Measurements from ENCODE around the gene JUNB. TPM values are rescaled to one million over a fixed set of nuclear protein-coding genes. Genes with fewer than 3 reads are reported as not detected.

The JUNB gene
- total RNA-seq, 1 experiment from 2014 or later = 16.4 TPM

GRCh38 chr19:12770922-12771321 lies 20.4 kb upstream of the JUNB start:
- H3K4me1 Mint-ChIP-seq (ENCODE audit: low read depth, unreplicated experiment) = peaks cover 13% of the 10 kb centered on the region
- Histone ChIP-seq H3K27me3 (replicated peaks; ENCODE audit: control insufficient read depth, insufficient read depth, low read length) (no peaks in the 10 kb centered on the region), H3K36me3 (ENCODE audit: control insufficient read depth, insufficient read depth, low read length) (no peaks in the 10 kb centered on the region; the same call in none of the 2 replicates), H3K4me1 (peaks cover 7% of the 10 kb centered on the region), H3K9me3 (no peaks in the 10 kb centered on the region), H3K4me3 (ENCODE audit: low read depth, low read length) (no peak overlapping the region)
- no peak for TF ChIP-seq CTCF (IDR thresholded peaks at IDR 0.05; ENCODE audit: insufficient read depth in 1 of 2, low read depth in 1 of 2, low read length in 1 of 2, severe bottlenecking in 1 of 2, unreplicated experiment in 1 of 2)
- peaks cover 32% of the 10 kb centered on the region for H3K36me3 Mint-ChIP-seq (ENCODE audit: insufficient read depth, unreplicated experiment)
- intact Hi-C loops (cut with micrococcal nuclease; ENCODE audit: unreplicated experiment) = no loop called here
- DNase-seq = no peak
- no peaks in the 10 kb centered on the region for H3K27me3 Mint-ChIP-seq (ENCODE audit: insufficient read depth, unreplicated experiment)
- H3K9me3 Mint-ChIP-seq (ENCODE audit: unreplicated experiment) = no peaks in the 10 kb centered on the region
- no TSS peak for BruUV-seq (replicated peaks)
- no peak overlapping the region for H3K27ac Mint-ChIP-seq (ENCODE audit: unreplicated experiment)
- POLR2A ChIA-PET = no interaction called here
- CTCF ChIA-PET = no interaction called here
- no peak overlapping the region for H3K4me3 Mint-ChIP-seq (ENCODE audit: unreplicated experiment)

- intact Hi-C loops (cut with micrococcal nuclease; ENCODE audit: unreplicated experiment) = no loop called here
- CTCF ChIA-PET = interaction anchor here (1.0 to 1.2 kb wide), 2 partner anchors 12 to 15 kb away, joined by 3 read pairs; no protein-coding TSS in a partner anchor
Observed at GRCh38 chr19:12772323-12772722, 19.0 kb upstream of the JUNB start.

GRCh38 chr19:12773571-12773970 lies 17.7 kb upstream of the JUNB start:
- Mint-ChIP-seq H3K27ac (ENCODE audit: unreplicated experiment) (no peak overlapping the region), H3K9me3 (ENCODE audit: unreplicated experiment) (no peaks in the 10 kb centered on the region), H3K27me3 (ENCODE audit: insufficient read depth, unreplicated experiment) (no peaks in the 10 kb centered on the region), H3K36me3 (ENCODE audit: insufficient read depth, unreplicated experiment) (peaks cover 33% of the 10 kb centered on the region), H3K4me3 (ENCODE audit: unreplicated experiment) (no peak overlapping the region), H3K4me1 (ENCODE audit: low read depth, unreplicated experiment) (peaks cover 13% of the 10 kb centered on the region)
- intact Hi-C loops (cut with micrococcal nuclease; ENCODE audit: unreplicated experiment) = no loop called here
- no peak for TF ChIP-seq CTCF (IDR thresholded peaks at IDR 0.05; ENCODE audit: insufficient read depth in 1 of 2, low read depth in 1 of 2, low read length in 1 of 2, severe bottlenecking in 1 of 2, unreplicated experiment in 1 of 2)
- no peaks in the 10 kb centered on the region for H3K27me3 ChIP-seq (replicated peaks; ENCODE audit: control insufficient read depth, insufficient read depth, low read length)
- H3K36me3 ChIP-seq (ENCODE audit: control insufficient read depth, insufficient read depth, low read length) = no peaks in the 10 kb centered on the region; the same call in 1 of the 2 replicates
- peaks cover 7% of the 10 kb centered on the region for H3K4me1 ChIP-seq
- DNase-seq = no peak
- BruUV-seq (replicated peaks) = no TSS peak
- no peaks in the 10 kb centered on the region for H3K9me3 ChIP-seq
- ChIA-PET CTCF (interaction anchor here (0.6 to 1.2 kb wide), 5 partner anchors 13 to 611 kb away, joined by 3 to 5 read pairs (median 3); partner anchors contain the start of gene ZNF136), POLR2A (interaction anchor here (0.6 to 1.0 kb wide), 2 partner anchors 18 to 194 kb away, joined by 3 read pairs; partner anchors contain the start of gene JUNB)
- no peak overlapping the region for H3K4me3 ChIP-seq (ENCODE audit: low read depth, low read length)

More at GRCh38 chr19:12772323-12772722, 19.0 kb upstream of the JUNB start:
- Mint-ChIP-seq H3K4me1 (ENCODE audit: low read depth, unreplicated experiment) (peaks cover 13% of the 10 kb centered on the region), H3K9me3 (ENCODE audit: unreplicated experiment) (no peaks in the 10 kb centered on the region), H3K27ac (ENCODE audit: unreplicated experiment) (no peak overlapping the region), H3K27me3 (ENCODE audit: insufficient read depth, unreplicated experiment) (no peaks in the 10 kb centered on the region), H3K4me3 (ENCODE audit: unreplicated experiment) (no peak overlapping the region), H3K36me3 (ENCODE audit: insufficient read depth, unreplicated experiment) (peaks cover 28% of the 10 kb centered on the region)
- POLR2A ChIA-PET = no interaction called here
- TF ChIP-seq CTCF (IDR thresholded peaks at IDR 0.05; ENCODE audit: insufficient read depth in 1 of 2, low read depth in 1 of 2, low read length in 1 of 2, severe bottlenecking in 1 of 2, unreplicated experiment in 1 of 2) = no peak
- Histone ChIP-seq H3K4me3 (ENCODE audit: low read depth, low read length) (no peak overlapping the region), H3K36me3 (ENCODE audit: control insufficient read depth, insufficient read depth, low read length) (no peaks in the 10 kb centered on the region; the same call in none of the 2 replicates), H3K27me3 (replicated peaks; ENCODE audit: control insufficient read depth, insufficient read depth, low read length) (no peaks in the 10 kb centered on the region), H3K9me3 (no peaks in the 10 kb centered on the region), H3K4me1 (peaks cover 7% of the 10 kb centered on the region)
- BruUV-seq (replicated peaks) = no TSS peak
- no peak for DNase-seq
